Measurements from ENCODE around the gene S100A10.

- TF ChIP-seq EZH2 (IDR thresholded peaks at IDR 0.05; ENCODE audit: low read depth), result no peak
- TF ChIP-seq, protein P1, sequence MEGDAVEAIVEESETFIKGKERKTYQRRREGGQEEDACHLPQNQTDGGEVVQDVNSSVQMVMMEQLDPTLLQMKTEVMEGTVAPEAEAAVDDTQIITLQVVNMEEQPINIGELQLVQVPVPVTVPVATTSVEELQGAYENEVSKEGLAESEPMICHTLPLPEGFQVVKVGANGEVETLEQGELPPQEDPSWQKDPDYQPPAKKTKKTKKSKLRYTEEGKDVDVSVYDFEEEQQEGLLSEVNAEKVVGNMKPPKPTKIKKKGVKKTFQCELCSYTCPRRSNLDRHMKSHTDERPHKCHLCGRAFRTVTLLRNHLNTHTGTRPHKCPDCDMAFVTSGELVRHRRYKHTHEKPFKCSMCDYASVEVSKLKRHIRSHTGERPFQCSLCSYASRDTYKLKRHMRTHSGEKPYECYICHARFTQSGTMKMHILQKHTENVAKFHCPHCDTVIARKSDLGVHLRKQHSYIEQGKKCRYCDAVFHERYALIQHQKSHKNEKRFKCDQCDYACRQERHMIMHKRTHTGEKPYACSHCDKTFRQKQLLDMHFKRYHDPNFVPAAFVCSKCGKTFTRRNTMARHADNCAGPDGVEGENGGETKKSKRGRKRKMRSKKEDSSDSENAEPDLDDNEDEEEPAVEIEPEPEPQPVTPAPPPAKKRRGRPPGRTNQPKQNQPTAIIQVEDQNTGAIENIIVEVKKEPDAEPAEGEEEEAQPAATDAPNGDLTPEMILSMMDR (conservative IDR thresholded peaks at IDR 0.05), result no peak
These were observed 53.1 kb downstream of the S100A10 start for GRCh38 chr1:151940541-151940940.

Measured in PC-9 (cell line).